GM06990 (cell line): ENCODE measurements around the gene EVA1C.

ENCODE experiments used
- DNase-seq: peaks from one replicate; pipeline ENCODE4 v3.0.0-alpha.2; 2011; ENCODE audit not compliant: insufficient read length; ENCODE audit errors: extremely low read depth
- H3K27me3 ChIP-seq: replicated peaks from 2 replicates; pipeline ENCODE4 v1.6.0; 2011; ENCODE audit warnings: low read length; ENCODE audit not compliant: control insufficient read depth, insufficient read depth
- H3K36me3 ChIP-seq: 2 replicates; pipeline ENCODE4 v1.5.1; 2011; ENCODE audit warnings: low read length; ENCODE audit not compliant: control insufficient read depth, insufficient read depth
- H3K4me3 ChIP-seq: replicated peaks from 2 replicates; pipeline ENCODE4 v1.5.1; 2011; ENCODE audit warnings: low read depth, mild to moderate bottlenecking, control low read depth, low read length
- TF ChIP-seq, protein P1 (sequence below): IDR thresholded peaks from 2 replicates; pipeline ENCODE4 v1.5.1; 2011; ENCODE audit warnings: low read length, control low read depth, mild to moderate bottlenecking, inconsistent platforms; ENCODE audit not compliant: insufficient read depth, poor library complexity, severe bottlenecking

EVA1C gene

GRCh38 chr21:32481875-32482408 lies 69.4 kb downstream of the EVA1C start:
- H3K27me3 ChIP-seq: no peaks in the 10 kb centered on the region; the same call in 1 of the 2 replicates
- H3K36me3 ChIP-seq: no peaks in the 10 kb centered on the region
- TF ChIP-seq, protein P1, sequence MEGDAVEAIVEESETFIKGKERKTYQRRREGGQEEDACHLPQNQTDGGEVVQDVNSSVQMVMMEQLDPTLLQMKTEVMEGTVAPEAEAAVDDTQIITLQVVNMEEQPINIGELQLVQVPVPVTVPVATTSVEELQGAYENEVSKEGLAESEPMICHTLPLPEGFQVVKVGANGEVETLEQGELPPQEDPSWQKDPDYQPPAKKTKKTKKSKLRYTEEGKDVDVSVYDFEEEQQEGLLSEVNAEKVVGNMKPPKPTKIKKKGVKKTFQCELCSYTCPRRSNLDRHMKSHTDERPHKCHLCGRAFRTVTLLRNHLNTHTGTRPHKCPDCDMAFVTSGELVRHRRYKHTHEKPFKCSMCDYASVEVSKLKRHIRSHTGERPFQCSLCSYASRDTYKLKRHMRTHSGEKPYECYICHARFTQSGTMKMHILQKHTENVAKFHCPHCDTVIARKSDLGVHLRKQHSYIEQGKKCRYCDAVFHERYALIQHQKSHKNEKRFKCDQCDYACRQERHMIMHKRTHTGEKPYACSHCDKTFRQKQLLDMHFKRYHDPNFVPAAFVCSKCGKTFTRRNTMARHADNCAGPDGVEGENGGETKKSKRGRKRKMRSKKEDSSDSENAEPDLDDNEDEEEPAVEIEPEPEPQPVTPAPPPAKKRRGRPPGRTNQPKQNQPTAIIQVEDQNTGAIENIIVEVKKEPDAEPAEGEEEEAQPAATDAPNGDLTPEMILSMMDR: no peak
- H3K4me3 ChIP-seq: no peak overlapping the region
- no peak for DNase-seq

- H3K4me3 ChIP-seq: no peak overlapping the region
- H3K36me3 ChIP-seq: no peaks in the 10 kb centered on the region
- H3K27me3 ChIP-seq: no peaks in the 10 kb centered on the region; the same call in 1 of the 2 replicates
- DNase-seq: no peak
- TF ChIP-seq, protein P1: no peak
These were observed 70.2 kb downstream of the EVA1C start for GRCh38 chr21:32482565-32483292.

GRCh38 chr21:32483293-32483595 lies 70.7 kb downstream of the EVA1C start:
- TF ChIP-seq, protein P1: no peak
- no peak overlapping the region for H3K4me3 ChIP-seq
- DNase-seq: no peak
- no peaks in the 10 kb centered on the region; the same call in 1 of the 2 replicates for H3K27me3 ChIP-seq
- no peaks in the 10 kb centered on the region for H3K36me3 ChIP-seq

GRCh38 chr21:32484706-32485380 lies 72.3 kb downstream of the EVA1C start:
- Histone ChIP-seq H3K27me3 (no peaks in the 10 kb centered on the region; the same call in 1 of the 2 replicates), H3K36me3 (no peaks in the 10 kb centered on the region), H3K4me3 (no peak overlapping the region)
- TF ChIP-seq, protein P1: no peak
- DNase-seq: no peak

DNA sequence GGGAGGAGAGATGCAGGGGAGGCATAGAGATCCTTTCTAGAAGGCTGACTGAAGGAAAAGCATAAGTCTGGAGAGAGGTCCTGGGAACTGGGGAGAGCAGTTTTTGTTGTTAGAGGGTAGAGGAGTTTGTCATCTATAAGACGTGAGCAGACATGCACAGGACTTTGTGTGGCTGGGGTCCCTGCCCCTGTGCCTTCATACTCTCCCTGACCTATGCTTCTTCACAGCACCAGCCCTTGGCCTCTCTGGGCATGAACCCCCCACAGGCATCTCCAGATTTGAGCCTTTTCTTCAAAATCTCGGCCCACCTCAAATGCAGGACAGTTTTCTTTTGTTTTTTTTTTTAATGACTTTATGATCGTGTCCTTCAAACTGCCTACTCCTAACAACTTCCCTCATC lies 79.9 kb downstream of the EVA1C start:
- Histone ChIP-seq H3K27me3 (no peaks in the 10 kb centered on the region; the same call in 1 of the 2 replicates), H3K36me3 (no peaks in the 10 kb centered on the region), H3K4me3 (no peak overlapping the region)
- DNase-seq: no peak
- TF ChIP-seq, protein P1: no peak
